HepG2 (cell line): ENCODE data around the gene UBALD1.

Source experiments
- ATF1 ChIP-seq: IDR thresholded peaks from 2 replicates; pipeline ENCODE4 v1.6.1; 2016; ENCODE audit warnings: mild to moderate bottlenecking, control low read depth
- ATF6 ChIP-seq: sonication (generic); formaldehyde crosslinking; conservative IDR thresholded peaks from 2 replicates; pipeline ENCODE4 v1.4.0; 2020; ENCODE audit warnings: missing genetic modification reagents
- CSRNP1 ChIP-seq: sonication (generic); formaldehyde crosslinking; IDR thresholded peaks from 2 replicates; pipeline ENCODE4 v1.8.1; 2023; ENCODE audit warnings: mild to moderate bottlenecking, missing genetic modification reagents
- HCFC1 ChIP-seq: fragments of 150-350 bp; IDR thresholded peaks from 2 replicates; pipeline ENCODE4 v1.6.1; 2014; ENCODE audit warnings: low read depth, low read length
- HDAC6 ChIP-seq: fragments of 200-600 bp; sonication (generic); IDR thresholded peaks from 2 replicates; pipeline ENCODE4 v1.7.0; 2017; ENCODE audit warnings: mild to moderate bottlenecking, antibody characterized with exemption, low read length, low read depth
- HOXA9 ChIP-seq: sonication (generic); formaldehyde crosslinking; IDR thresholded peaks from 2 replicates; pipeline ENCODE4 v1.8.1; 2022; ENCODE audit warnings: missing genetic modification reagents, mild to moderate bottlenecking, moderate library complexity, borderline replicate concordance
- POLR2A ChIP-seq, 2 experiments: IDR thresholded peaks; 2 replicates each; pipeline ENCODE4 v1.6.1; 2011; ENCODE audit warnings: low read depth in 2 of 2, low read length in 2 of 2, mild to moderate bottlenecking in 1 of 2, moderate library complexity in 1 of 2; ENCODE audit not compliant: insufficient read depth in 1 of 2
- TARDBP ChIP-seq: sonication (generic); formaldehyde crosslinking; IDR thresholded peaks from 2 replicates; pipeline ENCODE4 v1.8.0; 2022; ENCODE audit warnings: mild to moderate bottlenecking, missing genetic modification reagents
- TP53 ChIP-seq: sonication (generic); formaldehyde crosslinking; conservative IDR thresholded peaks from 2 replicates; pipeline ENCODE4 v1.4.0; 2020; ENCODE audit warnings: missing genetic modification reagents
- U2AF1 ChIP-seq: fragments of 200-400 bp; formaldehyde crosslinking; optimal IDR thresholded peaks from 2 replicates; pipeline ENCODE3; 2017; ENCODE audit warnings: mild to moderate bottlenecking, low read depth, low read length
- ZNF33A ChIP-seq: sonication (generic); formaldehyde crosslinking; IDR thresholded peaks from 2 replicates; pipeline ENCODE4 v1.5.1; 2020; ENCODE audit warnings: missing genetic modification reagents, mild to moderate bottlenecking, moderate library complexity, borderline replicate concordance

- TF ChIP-seq CSRNP1 (CRISPR knock-in tag): no peak
- TF ChIP-seq U2AF1: no peak
- no peak for TF ChIP-seq ATF6 (CRISPR knock-in tag)
- TF ChIP-seq POLR2A (IDR thresholded peaks at IDR 0.05; ENCODE audit: insufficient read depth in 1 of 2, low read depth in 2 of 2, low read length in 2 of 2): no peak
- TF ChIP-seq HCFC1: no peak
- no peak for TF ChIP-seq ATF1 (CRISPR knock-in tag)
- no peak for TF ChIP-seq TARDBP (CRISPR knock-in tag)
- no peak for TF ChIP-seq HDAC6
- no peak for TF ChIP-seq ZNF33A (CRISPR knock-in tag)
- TF ChIP-seq TP53 (CRISPR knock-in tag): no peak
- TF ChIP-seq HOXA9 (CRISPR knock-in tag): no peak
These were observed 38.7 kb downstream of the UBALD1 start for GRCh38 chr16:4576008-4576407.
